GM12801 (cell line): ENCODE results near the gene NUP98.

Source experiments
- CTCF ChIP-seq: IDR thresholded peaks from one replicate; pipeline ENCODE4 v1.5.1; 2011; ENCODE audit warnings: control low read depth; ENCODE audit not compliant: insufficient read length; ENCODE audit errors: extremely low read depth

The NUP98 gene

GRCh38 chr11:3840004-3840869 is 42.9 kb upstream of the NUP98 start:
- no peak for TF ChIP-seq CTCF

GRCh38 chr11:3838504-3838903 is 41.1 kb upstream of the NUP98 start:
- TF ChIP-seq CTCF, result no peak

GRCh38 chr11:3837793-3838192 is 40.4 kb upstream of the NUP98 start:
- TF ChIP-seq CTCF, result no peak

GRCh38 chr11:3836903-3837302 is 39.5 kb upstream of the NUP98 start:
- no peak for TF ChIP-seq CTCF

- TF ChIP-seq CTCF, result no peak
Observed at GRCh38 chr11:3835751-3836150, 38.4 kb upstream of the NUP98 start.

- TF ChIP-seq CTCF, result no peak
Observed at GRCh38 chr11:3834664-3835461, 37.5 kb upstream of the NUP98 start.

GRCh38 chr11:3834349-3834663 is 37.0 kb upstream of the NUP98 start:
- no peak for TF ChIP-seq CTCF
